Activated naive CD8-positive, alpha-beta T cell treated with anti-CD3 and anti-CD28 coated beads for 36 hours (primary cell): ENCODE measurements around the gene NPAS3. TPM values are rescaled to one million over a fixed set of nuclear protein-coding genes. Genes with fewer than 3 reads are reported as not detected.

ENCODE experiments used
- DNase-seq: peaks from one replicate; pipeline ENCODE4 v3.0.0; 2021
- H3K27ac Mint-ChIP-seq: one replicate; pipeline ENCODE4 v1.8.0; 2022; ENCODE audit warnings: mild to moderate bottlenecking, moderate library complexity, mixed read lengths
- H3K27me3 Mint-ChIP-seq: one replicate; pipeline ENCODE4 v1.8.0; 2022; ENCODE audit warnings: mild to moderate bottlenecking, mixed read lengths
- H3K36me3 Mint-ChIP-seq: one replicate; pipeline ENCODE4 v1.8.0; 2021; ENCODE audit warnings: mild to moderate bottlenecking, mixed read lengths
- H3K4me1 Mint-ChIP-seq: one replicate; pipeline ENCODE4 v1.8.0; 2021; ENCODE audit warnings: mixed read lengths
- H3K4me3 Mint-ChIP-seq: one replicate; pipeline ENCODE4 v1.8.0; 2022; ENCODE audit warnings: mild to moderate bottlenecking, moderate library complexity, mixed read lengths
- H3K9me3 Mint-ChIP-seq: one replicate; pipeline ENCODE4 v1.8.0; 2022; ENCODE audit warnings: mixed read lengths
- total RNA-seq, 2 experiments: library from RNA; stranded (reverse); gene quantifications; one replicate each; pipeline ENCODE4 v1.2.3, GENCODE V29; 2021

Gene NPAS3
- total RNA-seq, 2 experiments from 2014 or later: not detected

- no peak overlapping the region for H3K27ac Mint-ChIP-seq
- no peak for DNase-seq
- peaks cover 5% of the 10 kb centered on the region for H3K4me1 Mint-ChIP-seq
- no peaks in the 10 kb centered on the region for H3K36me3 Mint-ChIP-seq
- no peaks in the 10 kb centered on the region for H3K27me3 Mint-ChIP-seq
- H3K4me3 Mint-ChIP-seq: no peak overlapping the region
- peaks cover 4% of the 10 kb centered on the region for H3K9me3 Mint-ChIP-seq
Measured at GRCh38 chr14:33730156-33730555, 791.5 kb downstream of the NPAS3 start.

GRCh38 chr14:33732175-33732574 is 793.5 kb downstream of the NPAS3 start:
- H3K9me3 Mint-ChIP-seq: peaks cover 4% of the 10 kb centered on the region
- no peaks in the 10 kb centered on the region for H3K27me3 Mint-ChIP-seq
- H3K4me3 Mint-ChIP-seq: no peak overlapping the region
- H3K36me3 Mint-ChIP-seq: no peaks in the 10 kb centered on the region
- no peak for DNase-seq
- no peak overlapping the region for H3K27ac Mint-ChIP-seq
- H3K4me1 Mint-ChIP-seq: peaks cover 5% of the 10 kb centered on the region

DNA sequence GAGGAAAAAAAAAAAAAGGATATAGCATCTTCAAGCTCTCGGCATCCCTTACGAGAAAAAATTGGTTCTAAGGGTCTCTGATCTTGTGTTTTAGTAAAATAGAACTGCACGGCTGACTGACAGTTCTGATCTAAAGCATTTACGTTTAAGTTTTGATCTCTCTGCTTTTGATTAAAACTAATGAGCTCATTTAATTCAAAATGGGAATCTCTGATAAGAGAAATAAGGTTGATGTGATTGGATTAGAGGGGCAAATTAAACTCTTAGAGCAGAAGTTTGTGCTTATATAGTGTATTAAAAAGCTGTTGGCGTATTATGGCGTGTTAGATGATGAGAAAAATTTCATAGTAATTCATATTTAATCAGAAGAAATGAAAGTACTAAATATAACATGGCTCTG is 794.6 kb downstream of the NPAS3 start:
- Mint-ChIP-seq H3K27ac (no peak overlapping the region), H3K36me3 (no peaks in the 10 kb centered on the region), H3K4me3 (no peak overlapping the region), H3K4me1 (peaks cover 5% of the 10 kb centered on the region), H3K27me3 (peaks cover 7% of the 10 kb centered on the region), H3K9me3 (peaks cover 7% of the 10 kb centered on the region)
- no peak for DNase-seq

DNA sequence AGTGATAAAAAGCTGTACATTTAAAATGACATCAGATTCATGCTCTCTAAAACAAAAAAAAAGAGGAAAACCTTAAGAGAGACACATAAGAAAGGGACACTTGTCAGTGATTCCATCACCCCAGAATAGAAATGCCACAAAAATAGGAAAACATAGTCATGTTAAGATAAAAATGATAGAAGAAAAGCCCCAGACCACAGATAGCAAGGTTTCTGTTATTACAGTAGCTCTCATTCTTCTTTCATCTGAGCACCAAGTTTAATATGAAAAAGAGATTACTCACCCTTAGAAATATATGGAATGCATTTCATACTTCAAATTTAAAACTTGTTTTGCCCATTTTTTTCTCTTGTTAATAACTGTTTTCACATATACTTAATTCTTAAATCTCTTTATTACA is 795.0 kb downstream of the NPAS3 start:
- Mint-ChIP-seq H3K27me3 (peaks cover 7% of the 10 kb centered on the region), H3K4me3 (no peak overlapping the region), H3K36me3 (no peaks in the 10 kb centered on the region), H3K9me3 (peaks cover 7% of the 10 kb centered on the region), H3K27ac (peak overlapping the region; percentile 7), H3K4me1 (peaks cover 5% of the 10 kb centered on the region)
- no peak for DNase-seq

GRCh38 chr14:33734387-33734786 is 795.7 kb downstream of the NPAS3 start:
- no peak for DNase-seq
- no peaks in the 10 kb centered on the region for H3K36me3 Mint-ChIP-seq
- peaks cover 7% of the 10 kb centered on the region for H3K9me3 Mint-ChIP-seq
- peaks cover 5% of the 10 kb centered on the region for H3K4me1 Mint-ChIP-seq
- no peak overlapping the region for H3K4me3 Mint-ChIP-seq
- peaks cover 7% of the 10 kb centered on the region for H3K27me3 Mint-ChIP-seq
- peak overlapping the region; percentile 59 for H3K27ac Mint-ChIP-seq

- no peak for DNase-seq
- peaks cover 7% of the 10 kb centered on the region for H3K27me3 Mint-ChIP-seq
- no peak overlapping the region for H3K4me3 Mint-ChIP-seq
- H3K9me3 Mint-ChIP-seq: peaks cover 7% of the 10 kb centered on the region
- H3K36me3 Mint-ChIP-seq: no peaks in the 10 kb centered on the region
- peaks cover 5% of the 10 kb centered on the region for H3K4me1 Mint-ChIP-seq
- no peak overlapping the region for H3K27ac Mint-ChIP-seq
Measured at GRCh38 chr14:33736299-33736825, 797.7 kb downstream of the NPAS3 start.

GRCh38 chr14:33736979-33737378 is 798.3 kb downstream of the NPAS3 start:
- Mint-ChIP-seq H3K4me3 (no peak overlapping the region), H3K27ac (no peak overlapping the region), H3K9me3 (peaks cover 7% of the 10 kb centered on the region), H3K4me1 (peaks cover 5% of the 10 kb centered on the region), H3K27me3 (peaks cover 7% of the 10 kb centered on the region), H3K36me3 (no peaks in the 10 kb centered on the region)
- DNase-seq: no peak

GRCh38 chr14:33737446-33737845 is 798.8 kb downstream of the NPAS3 start:
- no peak overlapping the region for H3K27ac Mint-ChIP-seq
- peaks cover 7% of the 10 kb centered on the region for H3K9me3 Mint-ChIP-seq
- no peaks in the 10 kb centered on the region for H3K36me3 Mint-ChIP-seq
- peaks cover 5% of the 10 kb centered on the region for H3K4me1 Mint-ChIP-seq
- no peak for DNase-seq
- no peak overlapping the region for H3K4me3 Mint-ChIP-seq
- H3K27me3 Mint-ChIP-seq: peaks cover 7% of the 10 kb centered on the region

DNA sequence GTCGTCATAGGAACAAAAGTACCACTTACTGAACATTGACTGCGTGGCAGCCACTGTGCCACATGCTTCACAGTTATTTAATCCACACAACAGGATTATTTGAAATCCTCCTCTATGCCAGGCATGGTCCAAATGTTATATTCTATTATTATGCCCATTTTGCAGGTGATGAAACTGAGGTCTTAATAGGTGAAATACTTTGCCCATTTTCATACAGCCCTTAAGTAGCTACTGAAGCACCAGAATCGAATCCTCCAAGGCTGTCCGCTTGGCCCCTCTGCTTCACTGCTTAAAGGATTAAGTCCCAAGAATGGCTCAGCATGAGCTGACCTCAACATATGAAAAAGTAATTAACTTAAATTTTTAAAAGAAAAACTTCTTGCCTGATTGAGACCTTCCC is 799.4 kb downstream of the NPAS3 start:
- peaks cover 4% of the 10 kb centered on the region for H3K9me3 Mint-ChIP-seq

GRCh38 chr14:33738491-33738890 is 799.8 kb downstream of the NPAS3 start:
- Mint-ChIP-seq H3K9me3 (peaks cover 4% of the 10 kb centered on the region), H3K4me1 (peaks cover 5% of the 10 kb centered on the region), H3K27me3 (peaks cover 7% of the 10 kb centered on the region), H3K36me3 (no peaks in the 10 kb centered on the region), H3K4me3 (no peak overlapping the region), H3K27ac (no peak overlapping the region)
- no peak for DNase-seq

More for the DNA sequence above, 799.4 kb downstream of the NPAS3 start:
- H3K27me3 Mint-ChIP-seq: peaks cover 7% of the 10 kb centered on the region
- DNase-seq: no peak
- H3K4me1 Mint-ChIP-seq: peaks cover 5% of the 10 kb centered on the region
- no peak overlapping the region for H3K4me3 Mint-ChIP-seq
- no peak overlapping the region for H3K27ac Mint-ChIP-seq
- H3K36me3 Mint-ChIP-seq: no peaks in the 10 kb centered on the region

DNA sequence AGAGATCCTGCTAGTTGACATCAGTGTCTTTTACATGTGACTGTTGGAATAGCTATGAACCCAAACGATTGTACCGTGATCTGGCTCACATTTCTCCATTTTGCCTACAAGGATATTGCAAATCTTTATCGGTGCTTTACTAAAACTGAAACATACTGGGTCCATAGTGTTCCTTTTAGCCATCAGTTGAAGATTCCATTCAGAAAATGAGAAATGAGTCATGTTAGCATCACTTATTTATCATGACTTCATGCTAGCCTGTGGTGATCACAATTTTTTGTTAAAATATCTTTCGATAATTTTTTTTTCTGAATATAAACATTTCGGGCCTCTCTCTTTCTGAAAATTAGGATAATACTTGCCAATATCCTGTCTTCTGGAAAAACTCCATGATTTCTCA is 801.9 kb downstream of the NPAS3 start:
- DNase-seq: no peak
- Mint-ChIP-seq H3K4me3 (no peak overlapping the region), H3K9me3 (peaks cover 4% of the 10 kb centered on the region), H3K27me3 (peaks cover 7% of the 10 kb centered on the region), H3K36me3 (no peaks in the 10 kb centered on the region), H3K27ac (no peak overlapping the region), H3K4me1 (no peaks in the 10 kb centered on the region)

- H3K27ac Mint-ChIP-seq: no peak overlapping the region
Measured at GRCh38 chr14:33742166-33742565, 803.5 kb downstream of the NPAS3 start.

GRCh38 chr14:33745163-33745562 is 806.5 kb downstream of the NPAS3 start:
- no peak for DNase-seq
- no peak overlapping the region for H3K27ac Mint-ChIP-seq
- peaks cover 4% of the 10 kb centered on the region for H3K27me3 Mint-ChIP-seq
- no peaks in the 10 kb centered on the region for H3K4me1 Mint-ChIP-seq
- no peaks in the 10 kb centered on the region for H3K36me3 Mint-ChIP-seq
- H3K4me3 Mint-ChIP-seq: no peak overlapping the region
- peaks cover 2% of the 10 kb centered on the region for H3K9me3 Mint-ChIP-seq

More at GRCh38 chr14:33742166-33742565, 803.5 kb downstream of the NPAS3 start:
- DNase-seq: no peak
- Mint-ChIP-seq H3K4me3 (no peak overlapping the region), H3K4me1 (no peaks in the 10 kb centered on the region), H3K27me3 (peaks cover 7% of the 10 kb centered on the region), H3K36me3 (no peaks in the 10 kb centered on the region), H3K9me3 (peaks cover 4% of the 10 kb centered on the region)

DNA sequence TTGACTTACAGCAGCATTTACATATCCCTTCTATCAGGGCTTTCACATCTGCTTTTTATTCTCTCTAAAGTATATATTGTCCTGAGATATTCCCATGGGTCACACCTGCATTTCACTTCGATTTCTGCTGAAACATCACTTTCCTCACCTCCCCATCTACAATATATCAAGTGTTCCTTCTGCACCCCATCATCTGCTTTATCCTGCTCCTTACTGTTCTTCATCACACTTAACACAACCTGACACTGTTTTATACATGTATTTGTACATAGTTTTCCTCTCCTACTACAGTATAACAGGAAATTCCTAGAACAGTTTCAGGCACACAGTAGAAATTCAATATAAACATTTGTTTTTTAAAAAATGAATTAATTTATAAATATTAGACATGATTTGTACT is 809.1 kb downstream of the NPAS3 start:
- no peaks in the 10 kb centered on the region for H3K36me3 Mint-ChIP-seq

GRCh38 chr14:33754261-33754660 is 815.6 kb downstream of the NPAS3 start:
- Mint-ChIP-seq H3K27ac (no peak overlapping the region), H3K4me1 (no peaks in the 10 kb centered on the region), H3K27me3 (peaks cover 4% of the 10 kb centered on the region), H3K36me3 (no peaks in the 10 kb centered on the region), H3K9me3 (no peaks in the 10 kb centered on the region), H3K4me3 (no peak overlapping the region)
- DNase-seq: no peak

More for the DNA sequence above, 809.1 kb downstream of the NPAS3 start:
- DNase-seq: no peak
- Mint-ChIP-seq H3K27ac (no peak overlapping the region), H3K27me3 (peaks cover 4% of the 10 kb centered on the region), H3K9me3 (peaks cover 2% of the 10 kb centered on the region), H3K4me1 (no peaks in the 10 kb centered on the region), H3K4me3 (no peak overlapping the region)

GRCh38 chr14:33755358-33755757 is 816.7 kb downstream of the NPAS3 start:
- no peak for DNase-seq
- peaks cover 9% of the 10 kb centered on the region for H3K27me3 Mint-ChIP-seq
- H3K36me3 Mint-ChIP-seq: no peaks in the 10 kb centered on the region
- H3K4me3 Mint-ChIP-seq: no peak overlapping the region
- no peaks in the 10 kb centered on the region for H3K9me3 Mint-ChIP-seq
- no peaks in the 10 kb centered on the region for H3K4me1 Mint-ChIP-seq
- H3K27ac Mint-ChIP-seq: no peak overlapping the region
